DOHH2 (cell line): ENCODE data around the gene NEU4.
"Not testable (repeated sequence)": the region's sequence is repeated elsewhere in the genome, so short reads cannot be mapped to it uniquely, and the experiment has no call there.

Source experiments
- H3F3A ChIP-seq: fragments of 200-600 bp; sonication (generic), shearing (Covaris generic); 2 replicates; pipeline ENCODE4 v1.6.0; 2016; ENCODE audit warnings: antibody characterized with exemption, mild to moderate bottlenecking; ENCODE audit not compliant: control insufficient read depth, insufficient read depth
- H3K27ac ChIP-seq: fragments of 200-600 bp; sonication (generic); 2 replicates; pipeline ENCODE4 v1.5.1; 2014; ENCODE audit warnings: low read depth, mild to moderate bottlenecking, low read length, moderate library complexity
- H3K27me3 ChIP-seq: fragments of 200-600 bp; sonication (generic); 2 replicates; pipeline ENCODE4 v1.6.1; 2014; ENCODE audit warnings: mild to moderate bottlenecking, low read length, mixed read lengths; ENCODE audit not compliant: control insufficient read depth
- H3K36me3 ChIP-seq: fragments of 200-600 bp; sonication (generic); 2 replicates; pipeline ENCODE4 v1.6.1; 2014; ENCODE audit warnings: mild to moderate bottlenecking, low read length, moderate library complexity, mixed read lengths; ENCODE audit not compliant: control insufficient read depth
- H3K4me1 ChIP-seq: fragments of 200-600 bp; sonication (generic); 2 replicates; pipeline ENCODE4 v1.6.1; 2014; ENCODE audit warnings: mild to moderate bottlenecking, low read length, mixed read lengths; ENCODE audit not compliant: control insufficient read depth
- H3K4me2 ChIP-seq: fragments of 200-600 bp; sonication (generic); 2 replicates; pipeline ENCODE4 v1.6.0; 2014; ENCODE audit warnings: mild to moderate bottlenecking, low read length, moderate library complexity
- H3K4me3 ChIP-seq: fragments of 200-600 bp; sonication (generic); 2 replicates; pipeline ENCODE4 v1.5.1; 2014; ENCODE audit warnings: mild to moderate bottlenecking, low read length, mixed read lengths
- H3K79me2 ChIP-seq: fragments of 200-600 bp; sonication (generic); 2 replicates; pipeline ENCODE4 v1.6.1; 2014; ENCODE audit warnings: mild to moderate bottlenecking, low read length, mixed read lengths; ENCODE audit not compliant: control insufficient read depth
- H3K9me2 ChIP-seq: fragments of 200-600 bp; sonication (generic); replicated peaks from 2 replicates; pipeline ENCODE4 v1.6.1; 2014; ENCODE audit warnings: mild to moderate bottlenecking, low read length, mixed read lengths; ENCODE audit not compliant: control insufficient read depth
- H3K9me3 ChIP-seq: fragments of 200-600 bp; sonication (generic); 2 replicates; pipeline ENCODE4 v1.6.1; 2014; ENCODE audit warnings: antibody characterized with exemption, low read length, mixed read lengths; ENCODE audit not compliant: control insufficient read depth, insufficient read depth
- H4K20me1 ChIP-seq: fragments of 200-600 bp; sonication (generic); 2 replicates; pipeline ENCODE4 v1.6.0; 2014; ENCODE audit warnings: low read depth, mild to moderate bottlenecking, antibody characterized with exemption, low read length, moderate library complexity; ENCODE audit not compliant: control insufficient read depth, insufficient read depth
- EZH2phosphoT487 ChIP-seq: fragments of 200-600 bp; sonication (generic); IDR thresholded peaks from 2 replicates; pipeline ENCODE4 v1.6.1; 2017; ENCODE audit warnings: borderline replicate concordance, mild to moderate bottlenecking, antibody characterized with exemption, low read length, moderate library complexity, mixed read lengths
- TF ChIP-seq, protein P1 (sequence below): fragments of 200-600 bp; sonication (generic); IDR thresholded peaks from one replicate; pipeline ENCODE4 v1.5.1; 2014; ENCODE audit warnings: antibody characterized with exemption, mild to moderate bottlenecking, low read depth, low read length; ENCODE audit not compliant: poor library complexity, severe bottlenecking

The NEU4 gene

DNA sequence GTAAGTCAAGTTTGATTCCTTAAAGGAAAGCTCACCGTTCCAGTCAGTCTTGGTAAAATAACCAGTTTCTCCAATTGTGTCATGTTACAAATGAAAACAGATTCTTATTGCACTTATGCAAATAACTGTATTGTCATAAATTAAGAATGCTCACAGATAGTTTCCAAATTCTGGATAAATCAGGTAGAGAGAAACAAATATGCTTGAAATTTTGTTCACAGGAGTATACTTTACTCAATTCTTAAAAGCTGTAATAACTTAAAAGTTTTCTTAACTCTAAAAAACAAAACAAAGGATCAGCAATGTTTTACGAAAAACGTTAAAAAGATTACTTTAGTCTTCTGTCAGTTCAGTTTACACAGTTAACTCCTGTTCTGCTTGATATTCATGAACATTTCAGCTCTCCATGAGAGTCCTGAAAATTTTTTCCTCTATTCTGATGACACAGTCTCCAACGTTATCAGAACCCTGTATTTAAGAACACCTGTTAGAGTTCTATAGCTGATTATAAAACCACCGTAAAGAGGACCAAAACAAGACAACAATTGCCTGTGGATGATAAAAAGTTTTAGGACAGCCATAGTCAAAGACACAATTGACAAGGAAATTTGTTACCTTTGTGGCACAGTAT is 27.9 kb upstream of the NEU4 start:
- H3K27me3 ChIP-seq = no peaks in the 10 kb centered on the region
- TF ChIP-seq, protein P1, sequence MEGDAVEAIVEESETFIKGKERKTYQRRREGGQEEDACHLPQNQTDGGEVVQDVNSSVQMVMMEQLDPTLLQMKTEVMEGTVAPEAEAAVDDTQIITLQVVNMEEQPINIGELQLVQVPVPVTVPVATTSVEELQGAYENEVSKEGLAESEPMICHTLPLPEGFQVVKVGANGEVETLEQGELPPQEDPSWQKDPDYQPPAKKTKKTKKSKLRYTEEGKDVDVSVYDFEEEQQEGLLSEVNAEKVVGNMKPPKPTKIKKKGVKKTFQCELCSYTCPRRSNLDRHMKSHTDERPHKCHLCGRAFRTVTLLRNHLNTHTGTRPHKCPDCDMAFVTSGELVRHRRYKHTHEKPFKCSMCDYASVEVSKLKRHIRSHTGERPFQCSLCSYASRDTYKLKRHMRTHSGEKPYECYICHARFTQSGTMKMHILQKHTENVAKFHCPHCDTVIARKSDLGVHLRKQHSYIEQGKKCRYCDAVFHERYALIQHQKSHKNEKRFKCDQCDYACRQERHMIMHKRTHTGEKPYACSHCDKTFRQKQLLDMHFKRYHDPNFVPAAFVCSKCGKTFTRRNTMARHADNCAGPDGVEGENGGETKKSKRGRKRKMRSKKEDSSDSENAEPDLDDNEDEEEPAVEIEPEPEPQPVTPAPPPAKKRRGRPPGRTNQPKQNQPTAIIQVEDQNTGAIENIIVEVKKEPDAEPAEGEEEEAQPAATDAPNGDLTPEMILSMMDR = no peak
- no peak for TF ChIP-seq EZH2phosphoT487
- peaks cover 14% of the 10 kb centered on the region for H3K9me3 ChIP-seq
- H3K4me1 ChIP-seq = no peaks in the 10 kb centered on the region
- no peak overlapping the region for H3K27ac ChIP-seq
- no peaks in the 10 kb centered on the region for H3F3A ChIP-seq
- no peaks in the 10 kb centered on the region for H4K20me1 ChIP-seq
- no peaks in the 10 kb centered on the region for H3K79me2 ChIP-seq
- H3K4me3 ChIP-seq = no peak overlapping the region
- H3K4me2 ChIP-seq = no peak overlapping the region
- H3K9me2 ChIP-seq = no peaks in the 10 kb centered on the region
- H3K36me3 ChIP-seq = no peaks in the 10 kb centered on the region

DNA sequence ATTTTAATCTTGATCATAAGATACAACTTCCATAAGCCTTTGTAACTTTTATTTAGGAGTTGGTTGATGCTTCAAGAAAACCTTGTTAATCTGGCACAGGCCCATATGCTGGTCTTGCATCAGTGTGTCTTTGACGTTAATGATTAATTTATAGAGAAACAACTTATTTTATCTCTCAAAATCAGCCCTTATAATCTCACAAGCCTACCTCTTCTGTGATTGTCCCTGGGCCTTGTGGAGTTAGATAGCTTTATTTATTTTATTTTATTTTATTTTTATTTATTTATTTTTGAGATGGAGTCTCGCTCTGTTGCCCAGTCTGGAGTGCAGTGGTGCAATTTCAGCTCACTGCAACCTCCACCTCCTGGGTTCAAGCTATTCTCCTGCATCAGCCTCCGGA is 26.9 kb upstream of the NEU4 start:
- not testable (repeated sequence) for H3K27ac ChIP-seq, H3K4me1 ChIP-seq, H3K79me2 ChIP-seq, H4K20me1 ChIP-seq, H3K27me3 ChIP-seq, H3K4me3 ChIP-seq, H3F3A ChIP-seq, H3K36me3 ChIP-seq, H3K9me2 ChIP-seq, H3K4me2 ChIP-seq
- peaks cover 14% of the 10 kb centered on the region for H3K9me3 ChIP-seq

DNA sequence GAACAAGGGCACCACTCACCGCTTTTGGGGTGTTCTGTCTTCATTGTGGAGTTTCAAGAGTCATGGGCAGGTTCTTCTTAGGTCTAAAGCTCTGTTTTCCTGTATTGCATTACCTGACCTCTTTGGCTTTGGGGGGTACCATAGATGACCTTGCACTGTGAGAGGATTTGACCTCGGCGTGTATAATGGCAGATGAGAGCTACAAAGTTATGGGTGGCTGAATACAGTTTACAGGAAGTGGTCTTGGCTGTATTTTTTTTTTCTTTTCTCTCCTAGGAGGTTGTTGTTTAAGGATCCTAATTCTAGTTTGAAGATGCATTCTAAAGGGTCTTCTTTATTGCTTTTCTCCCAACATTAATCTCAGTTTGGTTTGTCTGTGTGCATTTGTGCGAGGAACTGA is 20.9 kb upstream of the NEU4 start:
- TF ChIP-seq, protein P1 = no peak
- TF ChIP-seq EZH2phosphoT487 = no peak
- H3K36me3 ChIP-seq = no peaks in the 10 kb centered on the region
- H3K27ac ChIP-seq = peak overlapping the region; percentile 50
- H3K79me2 ChIP-seq = no peaks in the 10 kb centered on the region
- peaks cover 20% of the 10 kb centered on the region for H3K4me1 ChIP-seq
- peaks cover 5% of the 10 kb centered on the region for H3K9me3 ChIP-seq
- no peaks in the 10 kb centered on the region for H3F3A ChIP-seq
- H3K9me2 ChIP-seq = no peaks in the 10 kb centered on the region
- H3K27me3 ChIP-seq = no peaks in the 10 kb centered on the region
- peak overlapping the region; percentile 56 for H3K4me2 ChIP-seq
- no peaks in the 10 kb centered on the region for H4K20me1 ChIP-seq
- peak overlapping the region; percentile 30; the same call in 1 of the 2 replicates for H3K4me3 ChIP-seq

DNA sequence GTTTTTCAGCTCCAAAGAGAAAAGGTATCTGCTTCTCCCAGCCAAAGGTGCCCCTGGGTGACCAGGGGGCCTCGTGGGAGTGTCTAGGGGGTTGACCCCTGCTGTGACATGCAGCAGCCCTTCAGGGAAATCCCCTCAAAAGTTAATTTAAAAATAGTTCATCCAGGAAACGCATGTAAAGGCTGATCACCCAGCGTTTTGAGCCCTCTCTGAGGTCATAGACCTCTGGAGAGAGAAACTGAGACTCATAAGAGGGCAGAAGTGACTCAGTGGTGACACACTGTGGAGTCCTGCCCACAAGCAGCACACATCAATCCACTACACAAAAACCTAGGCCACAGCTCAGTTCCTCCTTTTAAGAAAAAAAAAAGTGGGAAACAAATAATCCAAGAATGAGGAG is 20.4 kb upstream of the NEU4 start:
- Histone ChIP-seq H3K4me3 (peak overlapping the region; percentile 30; the same call in 1 of the 2 replicates), H4K20me1 (no peaks in the 10 kb centered on the region), H3K9me3 (peaks cover 5% of the 10 kb centered on the region), H3K4me1 (peaks cover 20% of the 10 kb centered on the region), H3K4me2 (peak overlapping the region; percentile 56), H3K9me2 (no peaks in the 10 kb centered on the region), H3K27ac (peak overlapping the region; percentile 50), H3K36me3 (no peaks in the 10 kb centered on the region), H3K79me2 (no peaks in the 10 kb centered on the region), H3F3A (no peaks in the 10 kb centered on the region), H3K27me3 (no peaks in the 10 kb centered on the region)
- TF ChIP-seq, protein P1 = no peak
- no peak for TF ChIP-seq EZH2phosphoT487

DNA sequence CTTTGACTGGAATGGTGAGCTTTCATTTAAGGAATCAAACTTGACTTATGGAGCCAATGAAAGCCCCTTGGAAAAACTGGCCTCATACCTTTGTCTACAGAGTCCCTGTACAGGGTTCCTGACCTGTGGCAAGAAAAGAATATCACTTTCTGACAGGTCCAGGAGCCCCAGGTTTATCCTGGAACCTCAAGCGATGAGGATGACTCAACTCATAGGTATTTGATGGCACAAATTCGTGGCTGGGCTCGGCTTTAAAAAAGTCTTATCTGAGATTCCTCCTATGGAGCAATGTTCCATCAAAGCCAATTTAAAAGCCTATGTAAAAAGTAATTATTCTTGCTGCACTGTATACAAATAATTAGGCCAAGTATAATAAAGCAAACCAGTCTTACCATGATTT is 17.6 kb upstream of the NEU4 start:
- not testable (repeated sequence) for H3K4me2 ChIP-seq, H3K4me3 ChIP-seq, H3K79me2 ChIP-seq, H4K20me1 ChIP-seq, H3K27me3 ChIP-seq, H3K9me3 ChIP-seq, H3K27ac ChIP-seq, H3F3A ChIP-seq, H3K36me3 ChIP-seq, H3K9me2 ChIP-seq
- H3K4me1 ChIP-seq = peaks cover 20% of the 10 kb centered on the region
